PC-9 (cell line): Measurements from ENCODE around the gene STX18.

Source experiments
- CTCF ChIP-seq: fragments of 200-600 bp; sonication (generic); conservative IDR thresholded peaks from 2 replicates; pipeline ENCODE4 v1.6.1; 2017; ENCODE audit warnings: mixed run types, antibody characterized with exemption, mild to moderate bottlenecking, moderate library complexity
- EZH2 ChIP-seq: fragments of 200-600 bp; sonication (generic); IDR thresholded peaks from 2 replicates; pipeline ENCODE4 v1.8.0; 2017; ENCODE audit warnings: antibody characterized with exemption, low read depth

GRCh38 chr4:4418676-4419390 lies 123.0 kb downstream of the STX18 start:
- TF ChIP-seq CTCF (no peak), EZH2 (no peak)
